Measurements from ENCODE around the gene SLC47A2. TPM values are rescaled to one million over a fixed set of nuclear protein-coding genes. Genes with fewer than 3 reads are reported as not detected.

The SLC47A2 gene
- total and polyA plus RNA-seq, 9 of the 15 experiments (the other 6 are each of a cell fraction or from before 2014, with no cell fraction given), result not detected

GRCh38 chr17:19707728-19708221 is 8.6 kb downstream of the SLC47A2 start:
- Histone ChIP-seq H3K27me3 (ENCODE audit: control insufficient read depth in 2 of 2, insufficient read depth in 2 of 2, low read length in 2 of 2) (peaks cover 0 to 17% of the 10 kb centered on the region in 2 experiments; a peak in 1 of 5 replicates), H3K4me2 (ENCODE audit: insufficient read depth, low read length) (no peak overlapping the region), H3K4me3 (no peak overlapping the region), H2AFZ (ENCODE audit: low read depth, low read length) (no peak overlapping the region), H3K4me1 (replicated peaks in 1 of 2; ENCODE audit: control insufficient read depth in 2 of 2, insufficient read depth in 2 of 2, low read length in 2 of 2) (0 out of 5 replicates have a peak, but pooled peaks cover 0 to 3% of the 10 kb centered on the region in 2 experiments), H4K20me1 (replicated peaks; ENCODE audit: control insufficient read depth, insufficient read depth, low read length) (no peaks in the 10 kb centered on the region; the same call in 1 of the 2 replicates), H3K27ac (ENCODE audit: extremely low read depth, low read depth, low read length) (no peak overlapping the region), H3K9ac (ENCODE audit: insufficient read depth in 1 of 2, low read depth in 2 of 2, low read length in 2 of 2) (no peak overlapping the region), H3K79me2 (ENCODE audit: control insufficient read depth, insufficient read depth, low read length) (no peaks in the 10 kb centered on the region), H3K9me3 (replicated peaks; ENCODE audit: control insufficient read depth, insufficient read depth, low read depth, low read length) (no peaks in the 10 kb centered on the region), H3K36me3 (ENCODE audit: control insufficient read depth, insufficient read depth, low read length) (no peaks in the 10 kb centered on the region), H3K9me1 (ENCODE audit: control insufficient read depth, insufficient read depth, low read length) (no peaks in the 10 kb centered on the region)
- ATAC-seq (no peak), FAIRE-seq (no peak), DNase-seq (ENCODE audit: extremely low read depth in 1 of 4, low spot score in 3 of 4) (peak in 1 of 4 experiments; percentile 1)
- no TSS peak for BruUV-seq (replicated peaks)
- in situ Hi-C loops (cut with MboI), result no loop called here
- intact Hi-C loops (cut with micrococcal nuclease), result no loop called here
- WGBS (ENCODE audit: insufficient coverage, low coverage, missing lambda C conversion rate), result 1% methylated on average over 9 of the region's 11 CpGs
- CTCF ChIA-PET (ENCODE audit: low intra/inter-chr PET ratio), result no interaction called here
- POLR2A ChIA-PET, result no interaction called here
- TF ChIP-seq ZMIZ1 (IDR thresholded peaks at IDR 0.05; ENCODE audit: low read depth in 2 of 2, low read length in 2 of 2), result no peak
- TF ChIP-seq ZBTB33 (CRISPR knock-in tag; IDR thresholded peaks at IDR 0.05), result no peak
- TF ChIP-seq DACH1 (IDR thresholded peaks at IDR 0.05; ENCODE audit: partially characterized antibody), result no peak
- no peak for TF ChIP-seq BRF2 (IDR thresholded peaks at IDR 0.05; ENCODE audit: borderline replicate concordance, insufficient read depth, insufficient read length)
- no peak for TF ChIP-seq MYC (IDR thresholded peaks at IDR 0.05; ENCODE audit: low read depth, low read length)
- TF ChIP-seq MYC (CRISPR knock-in tag; IDR thresholded peaks at IDR 0.05; ENCODE audit: borderline replicate concordance, low read depth), result no peak
- no peak for TF ChIP-seq ZNF830 (CRISPR knock-in tag; IDR thresholded peaks at IDR 0.05)
- TF ChIP-seq HDAC3 (IDR thresholded peaks at IDR 0.05; ENCODE audit: borderline replicate concordance, partially characterized antibody), result no peak
- no peak for TF ChIP-seq CBX5 (IDR thresholded peaks at IDR 0.05; ENCODE audit: borderline replicate concordance, low read depth)
- TF ChIP-seq ZNF217 (CRISPR knock-in tag; IDR thresholded peaks at IDR 0.05), result no peak
- no peak for TF ChIP-seq NR2C1 (IDR thresholded peaks at IDR 0.05)
- TF ChIP-seq NR2C1 (tag; IDR thresholded peaks at IDR 0.05), result no peak
- TF ChIP-seq FIP1L1 (IDR thresholded peaks at IDR 0.05; ENCODE audit: low read depth, low read length, poor library complexity, severe bottlenecking), result no peak
- TF ChIP-seq ZBTB34 (CRISPR knock-in tag; IDR thresholded peaks at IDR 0.05), result no peak
